ENCODE measurements around the gene PRKRIP1.
A peak's percentile ranks its signal among the peaks of the same experiment; 100 is the strongest.
"Not testable (repeated sequence)": the region's sequence is repeated elsewhere in the genome, so short reads cannot be mapped to it uniquely, and the experiment has no call there.

Gene PRKRIP1

DNA sequence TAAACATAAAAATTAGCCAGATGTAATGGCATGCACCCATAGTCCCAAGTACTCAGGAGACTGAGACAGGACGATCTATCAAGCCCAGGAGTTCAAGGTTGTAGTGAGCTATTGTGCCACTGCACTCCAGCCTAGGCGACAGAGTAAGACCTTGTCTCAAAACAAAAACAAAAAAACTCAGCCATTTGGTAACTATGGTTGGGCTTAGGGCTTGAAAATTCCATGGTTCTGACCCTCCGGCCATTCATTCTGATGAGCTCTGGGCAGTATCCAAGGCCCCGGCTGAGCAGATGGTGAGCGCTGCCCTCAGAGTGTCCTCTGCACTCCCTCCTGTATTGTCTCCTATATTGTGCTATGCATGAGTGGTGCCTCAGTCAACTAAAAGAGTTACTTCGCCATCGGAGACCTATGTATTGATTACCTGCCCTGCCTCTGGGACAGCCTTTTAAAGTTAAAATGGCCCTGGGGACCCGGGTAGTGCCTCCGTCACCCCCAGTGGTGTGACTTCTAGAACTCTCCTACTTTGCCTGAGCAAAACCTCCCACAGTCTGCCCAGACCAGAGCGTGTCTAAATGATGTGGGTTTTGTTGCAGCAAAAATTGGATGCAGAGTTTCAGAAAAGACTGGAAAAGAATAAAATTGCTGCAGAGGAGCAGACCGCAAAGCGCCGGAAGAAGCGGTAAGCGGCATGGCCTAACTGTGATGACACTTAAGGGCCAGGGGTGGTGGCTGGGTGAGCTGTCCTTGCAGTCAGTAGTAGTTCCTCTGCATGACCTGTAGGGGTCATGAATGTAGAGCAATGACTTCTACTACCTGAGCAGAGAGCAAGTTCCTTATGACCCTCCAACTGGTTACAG, 8.1 kb downstream of the PRKRIP1 start:
- peak; percentile 29 for DNase-seq

DNA sequence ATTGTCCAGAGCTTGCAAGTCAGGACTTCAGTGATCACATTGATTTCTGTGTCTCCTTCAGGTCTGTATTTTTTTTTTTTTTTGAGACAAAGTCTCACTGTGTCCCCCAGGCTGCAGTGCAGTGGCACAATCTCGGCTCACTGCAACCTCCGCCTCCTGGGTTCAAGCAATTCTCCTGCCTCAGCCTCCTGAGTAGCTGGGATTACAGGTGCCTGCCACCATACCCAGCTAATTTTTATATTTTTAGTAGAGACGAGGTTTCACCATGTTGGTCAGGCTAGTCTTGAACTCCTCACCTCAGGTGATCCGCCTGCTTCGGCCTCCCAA, 8.7 kb downstream of the PRKRIP1 start:
- not testable (repeated sequence) for DNase-seq

DNA sequence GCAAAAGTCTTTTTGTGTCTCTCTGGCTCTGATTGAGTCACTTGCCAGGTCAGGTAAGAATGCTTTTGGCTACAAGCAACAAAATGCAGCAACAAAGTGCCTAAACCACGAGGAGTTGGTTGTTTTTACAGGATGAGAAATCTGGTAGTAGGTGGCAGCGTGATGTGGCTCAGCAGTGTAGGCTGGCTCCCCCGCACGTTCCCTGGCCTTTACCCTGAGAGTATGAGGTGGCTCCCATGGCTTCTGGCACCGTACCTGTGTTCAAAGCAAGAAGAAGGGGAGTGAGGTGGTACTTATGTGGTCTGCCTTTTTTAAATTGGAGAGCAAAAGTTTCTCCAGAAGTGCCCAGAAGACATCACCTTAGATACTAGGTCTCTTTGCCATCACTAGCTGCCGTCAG, 11.7 kb downstream of the PRKRIP1 start:
- no peak for DNase-seq

DNA sequence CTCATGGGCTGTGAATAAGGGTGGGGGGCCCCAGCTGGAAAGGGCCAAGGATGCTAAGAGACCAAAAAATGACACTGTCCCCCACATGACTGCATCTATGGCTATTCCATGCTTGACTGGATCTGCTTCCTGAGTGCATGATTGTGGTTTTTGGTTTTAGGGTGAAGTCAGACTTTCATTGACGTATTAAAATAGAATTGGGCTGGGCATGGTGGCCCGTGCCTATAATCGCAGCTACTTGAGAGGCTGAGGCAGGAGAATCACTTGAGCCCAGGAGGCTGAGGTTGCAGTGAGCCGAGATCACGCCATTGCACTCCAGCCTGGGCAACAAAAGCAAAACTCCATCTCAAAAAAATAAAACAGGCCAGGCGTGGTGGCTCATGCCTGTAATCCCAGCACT, 12.4 kb downstream of the PRKRIP1 start:
- not testable (repeated sequence) for DNase-seq

DNA sequence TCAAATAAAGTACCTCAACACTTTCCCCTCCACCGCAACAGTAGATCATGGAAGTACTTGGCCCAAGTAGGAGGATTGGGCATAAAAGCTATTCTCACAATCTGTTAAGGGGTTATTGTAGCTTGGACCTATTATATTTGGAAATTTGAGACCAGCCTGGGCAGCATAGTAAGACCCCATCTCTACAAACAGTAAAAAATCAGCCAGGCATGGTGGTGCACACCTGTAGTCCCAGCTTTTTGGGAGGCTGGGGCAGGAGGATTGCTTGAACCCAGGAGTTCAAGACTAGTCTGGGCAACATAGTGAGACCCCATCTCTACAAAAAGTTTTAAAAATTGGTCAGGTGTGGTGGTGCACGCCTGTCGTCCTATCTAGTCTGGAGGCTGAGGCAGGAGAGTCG, 13.2 kb downstream of the PRKRIP1 start:
- DNase-seq = no peak

DNA sequence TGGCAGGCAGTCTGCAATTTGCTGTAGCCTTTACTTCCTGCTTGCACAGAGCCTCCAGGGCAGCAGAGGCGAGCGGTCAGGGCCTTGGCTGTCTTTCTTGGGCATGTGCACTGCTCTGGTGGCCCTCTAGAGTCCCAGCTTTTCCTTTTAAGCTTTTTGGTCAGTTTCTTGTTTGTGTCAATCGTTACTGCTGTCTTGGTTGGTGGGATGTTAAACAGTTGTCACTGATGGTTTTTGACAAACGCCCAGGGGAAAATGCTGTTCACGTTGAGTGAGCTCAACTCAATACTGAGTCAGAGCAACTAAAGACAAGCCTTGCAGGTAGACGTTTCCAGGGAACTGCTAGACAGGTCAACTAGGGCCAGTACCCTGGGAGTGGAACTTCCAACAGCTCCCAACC, 14.0 kb downstream of the PRKRIP1 start:
- no peak for DNase-seq

DNA sequence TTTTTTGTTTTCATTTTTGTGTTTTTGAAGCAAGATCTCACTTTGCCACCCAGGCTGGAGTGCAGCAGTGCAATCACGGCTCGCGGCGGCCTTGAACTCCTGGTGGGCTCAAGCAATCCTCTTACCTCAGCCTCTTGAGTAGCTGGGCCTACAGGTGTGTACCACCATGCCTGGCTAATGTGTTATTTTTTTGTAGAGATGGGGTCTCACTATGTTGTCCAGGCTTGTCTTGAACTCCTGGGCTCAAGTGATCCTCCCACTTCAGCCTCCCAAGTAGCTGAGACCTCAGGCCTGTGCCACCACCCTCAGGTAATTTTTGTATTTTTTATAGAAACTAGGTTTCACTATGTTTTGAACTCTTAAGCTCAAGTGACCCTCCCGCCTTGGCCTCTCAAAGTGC, 14.8 kb downstream of the PRKRIP1 start:
- DNase-seq = no peak

DNA sequence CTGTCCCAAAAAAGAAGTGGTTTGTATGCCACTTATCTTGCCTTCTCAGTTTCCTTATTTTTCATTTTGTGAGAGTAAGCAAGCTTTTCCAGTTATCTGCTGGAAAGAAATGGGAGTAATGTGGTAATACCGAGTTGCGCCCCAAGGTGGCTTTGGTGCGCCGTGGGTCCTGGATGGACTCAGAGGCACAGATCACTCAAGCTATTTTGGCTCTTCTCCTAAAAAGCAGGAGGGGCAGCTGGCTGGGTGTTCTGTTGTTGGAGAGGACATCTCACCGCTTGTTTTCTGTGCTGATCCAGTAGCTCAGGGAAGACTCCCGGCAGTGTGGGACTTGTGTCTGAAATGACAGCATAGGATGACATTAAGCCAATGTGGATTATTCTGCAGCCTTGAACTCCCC, 16.4 kb downstream of the PRKRIP1 start:
- peak; percentile 48 for DNase-seq

DNA sequence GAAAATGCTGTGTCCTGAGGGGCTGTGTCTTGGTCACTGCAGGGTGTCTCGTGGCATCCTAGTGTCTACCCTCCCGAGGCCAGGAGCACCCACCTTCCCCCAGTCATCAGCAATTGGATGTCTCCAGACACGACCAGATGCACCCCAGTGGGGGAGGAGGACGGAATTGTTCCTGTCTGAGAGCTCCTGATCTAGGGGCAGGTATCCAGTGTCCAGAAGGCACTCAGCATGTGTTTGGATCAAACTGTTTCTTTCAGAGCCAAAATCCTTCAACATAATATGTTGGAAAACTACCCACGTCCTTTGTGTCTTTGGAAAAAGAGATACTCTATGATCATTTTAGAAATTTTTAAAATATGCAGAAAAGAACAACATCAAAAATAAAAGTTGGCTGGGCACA, 16.9 kb downstream of the PRKRIP1 start:
- DNase-seq = no peak

DNA sequence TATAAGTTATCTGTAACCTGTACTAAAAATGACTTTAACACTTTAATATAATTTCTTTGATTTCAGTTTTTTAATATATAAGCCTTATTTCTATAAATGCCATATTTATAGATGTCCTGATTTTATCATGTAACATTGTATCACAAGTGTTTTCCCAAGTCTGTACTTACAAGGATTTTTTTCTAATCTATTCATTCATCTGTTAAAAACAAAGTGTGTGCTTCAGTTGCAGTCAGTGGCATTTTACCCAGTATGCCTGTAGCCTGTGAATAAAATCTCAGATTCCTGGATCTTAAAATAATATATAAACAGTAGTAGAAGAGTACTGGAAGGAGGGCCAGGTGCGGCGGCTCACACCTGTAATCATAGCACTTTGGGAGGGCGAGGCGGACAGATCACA, 17.4 kb downstream of the PRKRIP1 start:
- DNase-seq = no peak

DNA sequence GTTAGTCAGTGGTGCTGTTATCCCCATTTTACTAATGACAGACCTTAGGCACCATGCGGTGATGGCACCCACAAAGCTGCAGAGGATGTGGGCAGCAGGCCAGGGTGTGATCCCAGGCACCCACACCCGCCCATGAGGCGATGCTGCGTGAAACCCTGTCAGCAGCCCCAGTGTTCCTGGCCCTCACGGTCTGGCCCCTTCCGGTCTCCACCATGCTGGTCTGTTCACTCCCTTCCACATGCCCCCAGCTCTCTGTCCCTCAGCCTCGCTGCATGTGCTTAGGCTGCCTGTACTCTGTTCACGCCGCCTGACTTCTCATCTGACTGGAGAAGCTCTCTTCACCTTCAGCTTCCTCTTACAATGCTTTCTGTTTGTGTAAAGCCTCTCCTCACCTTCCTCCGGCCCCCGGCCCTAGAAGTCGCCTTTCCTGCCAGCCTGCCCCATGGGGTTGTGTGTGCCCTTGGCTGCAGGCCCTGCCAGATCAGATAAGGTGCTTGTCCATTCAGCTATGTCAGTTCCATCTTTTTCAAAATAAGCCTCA, 19.6 kb downstream of the PRKRIP1 start:
- peak; percentile 51 for DNase-seq

DNA sequence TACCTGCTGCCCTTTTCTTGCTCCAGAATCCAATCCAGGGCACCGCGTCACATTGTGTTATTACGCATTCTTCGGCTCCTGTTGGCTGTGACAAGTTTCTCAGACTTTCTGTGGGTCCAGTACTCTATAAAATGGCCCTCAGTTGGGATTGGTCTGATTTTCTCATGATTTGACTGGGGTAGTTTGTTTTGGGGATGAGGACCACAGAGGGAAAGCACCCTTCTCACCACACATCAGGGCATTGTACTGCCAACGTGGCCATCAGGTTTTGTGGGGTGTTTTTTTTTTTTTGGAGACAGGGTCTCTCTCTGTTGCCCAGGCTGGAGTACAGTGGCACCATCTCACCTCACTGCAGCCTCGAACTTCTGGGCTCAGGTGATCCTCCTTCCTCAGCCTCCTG, 20.2 kb downstream of the PRKRIP1 start:
- no peak for DNase-seq

DNA sequence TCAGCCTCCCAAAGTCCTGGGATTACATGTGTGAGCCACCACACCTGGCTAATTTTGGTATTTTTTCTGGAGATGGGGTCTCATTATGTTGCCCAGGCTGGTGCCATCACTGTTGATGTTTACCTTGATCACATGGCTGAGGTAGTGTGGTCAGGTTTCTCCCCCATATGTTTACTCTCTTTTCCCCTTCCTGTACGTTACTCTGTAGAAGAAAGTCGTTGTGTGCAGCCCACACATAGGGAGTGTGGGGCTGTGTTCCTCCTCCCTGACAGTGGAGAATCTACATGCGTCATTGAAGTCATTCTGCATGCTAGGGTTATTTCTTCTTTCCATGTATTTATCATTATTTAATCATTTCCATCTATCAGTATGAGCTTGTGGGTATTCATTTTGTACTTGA, 20.9 kb downstream of the PRKRIP1 start:
- DNase-seq = no peak

DNA sequence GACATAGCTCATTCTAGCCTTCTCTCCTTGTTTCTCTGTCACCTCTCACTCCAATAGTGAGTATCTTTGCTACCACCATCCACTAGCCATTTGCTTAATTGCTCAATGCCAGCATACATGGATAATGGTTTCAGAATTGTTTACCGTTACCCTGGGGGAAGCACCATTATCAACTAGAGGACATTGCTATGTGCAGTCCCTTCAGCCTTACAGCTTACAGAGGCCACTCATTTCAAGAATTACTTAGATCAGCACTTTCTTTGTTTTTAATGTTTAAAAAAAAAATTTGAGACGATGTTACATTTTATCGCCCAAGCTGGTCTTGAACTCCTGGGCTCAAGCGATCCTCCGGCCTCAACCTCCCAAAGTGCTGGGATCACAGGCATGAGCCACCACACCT, 22.4 kb downstream of the PRKRIP1 start:
- no peak for DNase-seq

DNA sequence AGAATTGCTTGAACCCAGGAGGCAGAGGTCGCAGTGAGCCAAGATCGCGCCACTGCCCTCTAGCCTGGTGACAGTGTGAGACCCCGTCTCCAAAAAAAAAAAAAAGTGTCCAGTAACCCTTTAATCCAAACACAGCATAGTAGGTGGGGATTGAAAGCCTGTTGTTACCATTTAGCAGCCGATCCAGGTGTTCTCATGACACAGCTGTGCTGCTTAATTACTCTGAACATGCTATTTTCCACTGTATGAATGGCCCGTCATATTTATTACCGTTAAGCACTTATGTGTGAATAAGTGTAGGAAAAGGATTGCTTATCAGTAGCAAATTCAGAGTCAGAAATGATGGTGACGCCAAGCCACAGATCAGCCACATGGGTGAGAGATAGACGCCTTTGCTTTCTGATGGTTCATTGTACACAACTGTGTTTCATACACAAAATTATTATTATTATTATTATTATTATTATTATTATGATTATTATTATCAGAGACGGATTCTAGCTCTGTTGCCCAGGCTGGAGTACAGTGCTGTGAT, 25.6 kb downstream of the PRKRIP1 start:
- no peak for DNase-seq

DNA sequence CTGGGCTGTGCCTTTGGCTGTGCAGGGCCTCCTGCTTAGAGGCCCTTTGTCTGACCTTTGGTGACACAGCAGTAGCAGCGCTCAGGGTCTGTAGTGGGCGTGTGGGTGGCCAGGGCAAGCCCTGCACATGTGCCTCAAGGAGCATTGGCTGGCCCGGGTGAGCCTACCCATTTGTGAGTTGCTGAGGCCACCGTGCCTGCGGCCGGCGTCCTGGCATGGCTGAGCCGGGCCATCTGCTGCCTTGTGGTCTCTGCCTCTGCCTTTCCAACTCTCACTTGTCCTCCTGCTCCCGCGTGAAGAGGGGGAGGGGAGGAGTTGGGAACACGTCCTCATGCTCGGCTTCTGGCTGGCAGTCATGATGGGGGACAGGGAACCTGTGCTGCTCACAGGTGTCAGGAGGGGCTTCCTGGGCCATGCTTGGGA, 28.0 kb downstream of the PRKRIP1 start:
- no peak for DNase-seq

DNA sequence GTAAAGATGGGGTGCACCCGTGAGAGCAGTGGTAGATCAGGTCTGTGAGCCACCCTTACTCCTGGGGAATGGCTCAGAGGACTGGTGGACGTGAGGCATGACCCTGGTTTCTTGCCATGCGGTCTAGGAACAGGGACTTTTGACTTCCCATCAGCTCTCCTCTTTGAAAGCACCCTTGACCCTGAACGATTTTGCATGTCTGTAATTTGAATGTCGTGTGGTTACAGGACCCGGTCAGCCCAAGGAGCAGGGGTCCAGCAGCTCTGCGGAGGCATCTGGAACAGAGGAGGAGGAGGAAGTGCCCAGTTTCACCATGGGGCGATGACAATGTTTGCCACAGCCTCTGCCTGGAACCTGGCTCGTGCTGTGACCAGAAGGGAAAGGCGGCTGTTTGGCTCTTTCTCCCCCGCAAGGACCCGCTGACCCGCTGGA, 28.6 kb downstream of the PRKRIP1 start:
- no peak for DNase-seq

DNA sequence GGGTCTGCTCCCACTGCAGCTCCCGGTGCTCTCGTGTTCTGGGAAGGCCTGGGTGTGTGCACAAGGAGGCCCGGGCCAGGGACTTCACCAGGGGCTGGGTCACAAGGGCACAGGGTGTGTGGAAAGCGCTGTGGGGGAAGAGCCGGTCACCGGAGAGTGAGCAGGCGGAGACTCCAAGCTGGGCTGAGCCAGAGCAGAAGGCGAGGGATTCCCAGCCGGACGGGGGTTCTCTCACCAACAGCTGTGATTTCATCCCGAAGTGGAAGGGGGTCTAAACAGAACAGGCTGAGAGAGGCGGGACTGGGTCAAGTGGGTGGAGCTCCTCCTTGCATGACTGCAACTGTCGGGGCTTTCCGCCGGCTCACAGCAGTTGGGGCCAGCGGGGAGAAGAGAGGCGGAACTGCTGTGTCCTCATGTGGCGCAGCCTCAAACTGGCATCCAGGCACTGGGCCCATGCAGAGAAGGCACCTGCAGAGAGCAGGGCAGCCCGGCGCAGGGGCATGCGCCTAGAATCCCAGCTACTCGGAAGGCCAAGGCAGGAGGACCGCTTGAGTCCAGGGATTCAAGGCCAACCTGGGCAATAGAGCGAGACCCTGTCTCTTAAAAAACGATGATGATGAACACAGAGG, 29.6 kb downstream of the PRKRIP1 start:
- peak; percentile 82 for DNase-seq

DNA sequence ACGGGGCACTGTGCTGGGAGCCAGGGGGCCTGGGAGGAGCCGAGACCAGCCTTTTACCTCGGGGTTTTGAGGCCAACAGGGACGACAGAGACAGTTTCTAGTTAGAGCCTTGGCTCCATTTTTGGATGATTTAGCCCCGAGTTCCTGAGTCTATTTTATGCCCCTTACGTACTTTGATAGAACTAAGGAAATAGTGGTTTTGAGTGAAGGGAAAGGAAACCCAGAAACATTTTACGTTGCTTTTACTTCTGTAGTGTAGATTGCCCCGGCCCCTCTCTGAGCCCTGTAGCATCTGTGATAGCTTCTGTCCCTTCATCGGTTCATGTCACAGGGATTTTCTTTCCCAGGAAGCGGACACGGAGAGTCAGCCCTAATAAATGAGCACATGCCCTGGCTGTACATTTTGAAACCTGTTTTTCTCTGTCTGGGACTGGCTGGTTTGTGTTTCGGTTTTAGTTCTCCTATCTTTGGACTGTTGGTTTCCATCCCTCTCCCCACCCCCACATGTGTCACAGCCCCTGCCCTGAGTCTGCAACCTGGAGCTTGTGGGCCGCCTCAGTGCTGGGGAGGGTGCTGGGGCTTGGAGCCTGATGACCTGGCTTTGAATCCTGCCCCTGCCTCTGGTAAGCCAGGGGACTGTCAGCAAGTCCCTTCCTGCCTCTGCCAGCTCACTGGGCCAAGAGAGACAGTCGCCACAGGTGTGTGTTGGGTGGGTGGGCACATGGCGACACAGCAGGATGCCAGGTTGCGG, 30.3 kb downstream of the PRKRIP1 start:
- DNase-seq = peak; percentile 72

DNA sequence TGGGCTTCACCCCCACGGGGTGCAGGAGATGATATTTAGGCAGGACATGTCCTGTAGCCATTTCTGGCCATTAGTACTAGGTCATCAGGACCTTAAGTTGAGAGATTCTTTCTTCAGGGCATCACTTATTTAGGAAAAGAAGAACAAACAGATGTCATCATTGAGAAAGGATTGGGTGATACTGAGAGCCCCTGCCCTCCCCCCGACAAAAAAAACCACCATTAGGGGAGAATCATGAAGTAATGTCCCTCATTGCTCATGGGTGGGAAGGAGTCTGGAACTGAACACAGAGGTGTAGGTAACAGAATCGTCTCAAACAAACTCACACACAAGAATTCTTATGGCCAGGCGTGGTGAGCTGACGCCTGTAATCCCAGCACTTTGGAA, 30.8 kb downstream of the PRKRIP1 start:
- no peak for DNase-seq

DNA sequence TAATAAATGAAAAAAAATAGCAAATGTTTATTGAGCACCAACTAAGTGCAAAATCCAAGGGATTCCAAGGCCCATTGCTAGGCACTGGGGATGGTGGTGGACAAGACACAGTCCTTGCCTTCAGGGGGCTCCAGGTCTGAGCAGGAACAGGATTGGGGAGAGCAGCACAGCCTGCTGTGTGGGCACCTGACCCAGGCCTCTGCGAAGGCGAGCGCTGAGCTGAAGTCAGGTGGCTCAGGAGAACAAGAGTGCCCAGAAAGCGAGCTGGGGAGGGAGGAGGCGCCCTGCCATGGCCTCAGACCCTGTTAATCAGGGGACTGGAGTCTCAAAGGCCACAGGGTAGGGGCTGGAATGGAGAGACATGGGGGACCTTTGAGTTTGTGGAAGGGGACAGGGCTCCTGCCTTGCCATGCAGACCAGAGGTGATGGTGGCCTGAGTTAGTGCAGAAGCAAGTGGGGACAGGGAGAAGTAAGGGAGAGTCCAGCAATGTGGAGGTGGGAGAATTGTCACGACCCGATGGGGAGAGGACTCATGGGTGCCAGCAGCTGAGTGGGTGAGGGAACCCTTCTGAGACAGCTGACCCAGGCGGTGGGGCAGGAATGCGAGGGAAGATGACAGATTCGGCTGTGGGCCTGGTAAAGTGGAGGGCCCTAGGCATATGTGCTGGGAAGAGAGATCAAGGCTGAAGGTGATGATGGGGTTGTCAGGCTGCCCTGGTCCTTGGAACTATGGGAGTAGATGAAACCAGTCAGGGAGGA, 33.2 kb downstream of the PRKRIP1 start:
- no peak for DNase-seq

DNA sequence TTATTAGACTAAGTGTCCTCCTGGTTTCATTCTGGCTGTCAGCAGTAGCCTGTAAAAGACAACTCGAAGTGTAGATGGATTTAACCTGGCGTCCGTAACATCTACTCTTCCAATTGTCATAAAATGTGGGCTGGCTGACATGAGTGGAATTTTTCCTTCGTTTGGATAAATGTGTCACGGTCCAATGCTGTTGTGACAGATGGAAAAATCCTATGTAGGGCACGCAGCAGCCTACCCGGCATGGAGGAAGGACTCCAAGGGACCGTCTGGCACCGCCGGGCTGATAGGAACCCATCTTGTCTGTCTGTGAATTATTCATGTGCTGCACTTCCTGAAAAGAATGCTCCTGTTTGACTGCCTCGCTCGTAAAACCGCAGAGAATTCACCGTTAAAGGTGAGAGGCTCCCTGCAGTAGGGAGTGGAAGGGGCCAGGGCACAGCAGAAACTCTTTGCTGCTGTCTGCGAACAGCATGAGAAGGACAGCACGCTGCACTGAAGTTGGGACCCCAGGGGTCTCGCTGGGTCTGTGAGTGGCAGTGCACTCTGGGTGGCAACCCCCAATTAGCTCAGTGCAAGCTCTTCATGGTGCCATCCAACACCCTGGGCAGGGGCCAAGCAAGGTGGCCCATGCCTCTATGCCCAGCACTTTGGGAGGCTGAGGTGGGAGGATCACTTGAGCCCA, 35.6 kb downstream of the PRKRIP1 start:
- peak; percentile 60 for DNase-seq
